HepG2 (cell line): Measurements from ENCODE around the gene COPS7A. TPM values are rescaled to one million over a fixed set of nuclear protein-coding genes. Genes with fewer than 3 reads are reported as not detected.
A peak's percentile ranks its signal among the peaks of the same experiment; 100 is the strongest.
"Not testable (repeated sequence)": the region's sequence is repeated elsewhere in the genome, so short reads cannot be mapped to it uniquely, and the experiment has no call there.

Experiments
- ATAC-seq: fragments of 200-7000 bp; cut with Tn5 transposase; 3 replicates; pipeline ENCODE4 v1.9.1; 2020; ENCODE audit warnings: mild to moderate bottlenecking, moderate library complexity
- BruUV-seq: library from RNA; stranded (reverse); fragments of 400-500 nt; replicated peaks from 2 replicates; lab custom pipeline; 2021; lab: Mats Ljungman, UMichigan
- CTCF ChIA-PET: fragments of 300-600 bp; formaldehyde crosslinking; extraction: SDS; loops from one replicate; lab custom pipeline; 2021; ENCODE audit warnings: low total read pairs, inconsistent platforms, low intra/inter-chr PET ratio; lab: Yijun Ruan, JAX
- POLR2A ChIA-PET: fragments of 350-600 bp; sonication (Branson Sonifier 250); formaldehyde crosslinking; loops from one replicate; lab custom pipeline; 2020; ENCODE audit warnings: antibody characterized with exemption, inconsistent platforms; lab: Yijun Ruan, JAX
- DNase-seq: peaks from one replicate; pipeline ENCODE4 v3.0.0-alpha.2; 2015; ENCODE audit warnings: low spot score
- FAIRE-seq: peaks from 3 replicates; lab custom pipeline; 2011; peaks lifted over from hg19 to GRCh38; lab: Jason Lieb, UNC
- H2AFZ ChIP-seq: one replicate; pipeline ENCODE4 v1.6.1; 2011; ENCODE audit warnings: low read length, inconsistent platforms
- H3K27ac ChIP-seq: fragments of 300-600 bp; 3 replicates; pipeline ENCODE4 v1.8.0; 2011; ENCODE audit warnings: mixed run types, mild to moderate bottlenecking, mixed read lengths, low read length, inconsistent platforms; ENCODE audit not compliant: insufficient read depth; ENCODE audit errors: extremely low read length
- H3K27me3 ChIP-seq, 2 experiments: fragments of 200-600 bp in 1 of 2; 2 replicates in 1 of 2; 3 replicates in 1 of 2; pipeline versions ENCODE4 v1.6.0 to v1.8.0; 2011; ENCODE audit warnings: low read length in 2 of 2, mild to moderate bottlenecking in 2 of 2, moderate library complexity in 2 of 2, inconsistent platforms in 1 of 2; ENCODE audit not compliant: insufficient read depth in 2 of 2, control insufficient read depth in 1 of 2
- H3K36me3 ChIP-seq, 2 experiments: fragments of 200-600 bp in 1 of 2; replicated peaks in 1 of 2; 2 replicates in 1 of 2; 3 replicates in 1 of 2; pipeline versions ENCODE4 v1.5.1 to v1.8.0; 2011; ENCODE audit warnings: low read length in 2 of 2, inconsistent platforms in 1 of 2; ENCODE audit not compliant: insufficient read depth in 2 of 2, control insufficient read depth in 1 of 2
- H3K4me1 ChIP-seq: 2 replicates; pipeline ENCODE4 v1.5.1; 2012; ENCODE audit warnings: low read length, inconsistent platforms; ENCODE audit not compliant: insufficient read depth
- H3K4me2 ChIP-seq: 2 replicates; pipeline ENCODE4 v1.6.0; 2011; ENCODE audit warnings: low read depth, low read length, inconsistent platforms
- H3K4me3 ChIP-seq, 3 experiments: fragments of 200-600 bp in 1 of 3; sonication (generic), shearing (Covaris generic) in 1 of 3; replicated peaks in 1 of 3; 2 replicates each; pipeline ENCODE4 v1.5.1; 2011 to 2016; ENCODE audit warnings: low read length in 3 of 3, inconsistent platforms in 2 of 3, low read depth in 2 of 3, mild to moderate bottlenecking in 2 of 3, control low read depth in 1 of 3, mixed read lengths in 1 of 3; ENCODE audit not compliant: insufficient read depth in 1 of 3
- H3K79me2 ChIP-seq: one replicate; pipeline ENCODE4 v1.6.1; 2011; ENCODE audit warnings: low read length, inconsistent platforms; ENCODE audit not compliant: insufficient read depth
- H3K9ac ChIP-seq: 2 replicates; pipeline ENCODE4 v1.6.0; 2011; ENCODE audit warnings: mild to moderate bottlenecking, low read depth, low read length, inconsistent platforms; ENCODE audit not compliant: insufficient read depth
- H3K9me3 ChIP-seq: 2 replicates; pipeline ENCODE4 v1.5.1; 2012; ENCODE audit warnings: mild to moderate bottlenecking, low read length
- H4K20me1 ChIP-seq: 2 replicates; pipeline ENCODE4 v1.6.0; 2011; ENCODE audit warnings: inconsistent platforms, mild to moderate bottlenecking, low read length, moderate library complexity; ENCODE audit not compliant: insufficient read depth
- EEA1 ChIP-seq: sonication (generic); formaldehyde crosslinking; IDR thresholded peaks from 2 replicates; pipeline ENCODE4 v1.5.1; 2020; ENCODE audit warnings: mild to moderate bottlenecking, missing genetic modification reagents, borderline replicate concordance
- RAD51 ChIP-seq: fragments of 450-650 bp; IDR thresholded peaks from 2 replicates; pipeline ENCODE4 v1.6.1; 2016; ENCODE audit warnings: borderline replicate concordance
- USF2 ChIP-seq, 2 experiments: sonication (generic) in 1 of 2; formaldehyde crosslinking in 1 of 2; IDR thresholded peaks; 2 replicates each; pipeline versions ENCODE4 v1.5.1 to v1.6.1; 2011 to 2020; ENCODE audit warnings: borderline replicate concordance in 1 of 2, low read depth in 1 of 2, low read length in 1 of 2, mild to moderate bottlenecking in 1 of 2, missing genetic modification reagents in 1 of 2, moderate library complexity in 1 of 2
- WGBS: methylation state at CpG from one replicate; pipeline ENCODE4 v1.1.6; 2017; ENCODE audit warnings: low lambda C conversion rate; 5-methylcytosine and 5-hydroxymethylcytosine counted together
- in situ Hi-C: cut with HindIII; loops from 2 replicates; pipeline ENCODE4 v1.10.0; 2017; ENCODE audit warnings: low pct_unique_long_range_greater_than_20kb; ENCODE audit not compliant: extremely low pct_ligation_motif_present
- intact Hi-C: fragments of 100-400 bp; cut with micrococcal nuclease; formaldehyde crosslinking; loops from one replicate; pipeline ENCODE4 v1.10.0; 2022; ENCODE audit not compliant: unreplicated experiment
- polyA plus RNA-seq, 8 experiments: library from polyadenylated mRNA; depleted of rRNA in 3 of 8; stranded (reverse) in 7 of 8; unstranded in 1 of 8; fragments of >200 nt; fragmentation: Illumina TruSeq in 4 of 8; extraction: Trizol in 4 of 8; gene quantifications; 2 replicates each; pipeline versions ENCODE4 v1.2.1 to v1.2.3, GENCODE V29; 2011 to 2016; ENCODE audit warnings: low read depth in 4 of 8, missing spikeins in 1 of 8, mixed read lengths in 1 of 8; ENCODE audit not compliant: insufficient read depth in 1 of 8
- total RNA-seq, 5 experiments: library from RNA; depleted of rRNA; stranded (reverse); fragments of >200 nt; fragmentation: Illumina TruSeq; extraction: Trizol; gene quantifications; 2 replicates each; pipeline ENCODE4 v1.2.3, GENCODE V29; 2016; ENCODE audit warnings: low read depth in 1 of 5
- TF ChIP-seq, protein P1 (sequence below): sonication (generic); formaldehyde crosslinking; IDR thresholded peaks from 2 replicates; pipeline ENCODE4 v1.8.0; 2022; ENCODE audit warnings: missing genetic modification reagents, mild to moderate bottlenecking, moderate library complexity, borderline replicate concordance

The COPS7A gene
- total and polyA plus RNA-seq, 2 of the 13 experiments (the other 11 are each of a cell fraction or from before 2014, with no cell fraction given), result 40.0 to 73.6 TPM

GRCh38 chr12:6736754-6737153, 12.9 kb downstream of the COPS7A start (continued):
- TF ChIP-seq, protein P1, sequence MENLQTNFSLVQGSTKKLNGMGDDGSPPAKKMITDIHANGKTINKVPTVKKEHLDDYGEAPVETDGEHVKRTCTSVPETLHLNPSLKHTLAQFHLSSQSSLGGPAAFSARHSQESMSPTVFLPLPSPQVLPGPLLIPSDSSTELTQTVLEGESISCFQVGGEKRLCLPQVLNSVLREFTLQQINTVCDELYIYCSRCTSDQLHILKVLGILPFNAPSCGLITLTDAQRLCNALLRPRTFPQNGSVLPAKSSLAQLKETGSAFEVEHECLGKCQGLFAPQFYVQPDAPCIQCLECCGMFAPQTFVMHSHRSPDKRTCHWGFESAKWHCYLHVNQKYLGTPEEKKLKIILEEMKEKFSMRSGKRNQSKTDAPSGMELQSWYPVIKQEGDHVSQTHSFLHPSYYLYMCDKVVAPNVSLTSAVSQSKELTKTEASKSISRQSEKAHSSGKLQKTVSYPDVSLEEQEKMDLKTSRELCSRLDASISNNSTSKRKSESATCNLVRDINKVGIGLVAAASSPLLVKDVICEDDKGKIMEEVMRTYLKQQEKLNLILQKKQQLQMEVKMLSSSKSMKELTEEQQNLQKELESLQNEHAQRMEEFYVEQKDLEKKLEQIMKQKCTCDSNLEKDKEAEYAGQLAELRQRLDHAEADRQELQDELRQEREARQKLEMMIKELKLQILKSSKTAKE (CRISPR knock-in tag), result no peak
- no peak for TF ChIP-seq EEA1 (CRISPR knock-in tag)

GRCh38 chr12:6742080-6742479, 18.2 kb downstream of the COPS7A start:
- intact Hi-C loops; FAIRE-seq; H3K36me3 ChIP-seq; CTCF ChIA-PET; H3K27me3 ChIP-seq; H3K9ac ChIP-seq; BruUV-seq; H3K9me3 ChIP-seq; DNase-seq; H3K4me1 ChIP-seq; H3K79me2 ChIP-seq; ATAC-seq; H2AFZ ChIP-seq; in situ Hi-C loops; H3K27ac ChIP-seq; H4K20me1 ChIP-seq; H3K4me3 ChIP-seq; H3K4me2 ChIP-seq; TF ChIP-seq USF2 (IDR thresholded peaks at IDR 0.05; ENCODE audit: low read depth, low read length): not testable (repeated sequence)
- TF ChIP-seq USF2 (CRISPR knock-in tag; IDR thresholded peaks at IDR 0.05; ENCODE audit: borderline replicate concordance) (peak; percentile 33; the same call in 1 of the 2 replicates), RAD51 (peak; percentile 69; the same call in 1 of the 2 replicates)
- 60% methylated on average over 11 of the region's 12 CpGs for WGBS
- POLR2A ChIA-PET, result interaction anchor here (1.3 kb wide), 1 partner anchor 11 kb away, joined by 4 read pairs; the partner anchor contains the start of gene MLF2
